HepG2 (cell line): ENCODE results near the gene FMNL1. TPM values are rescaled to one million over a fixed set of nuclear protein-coding genes. Genes with fewer than 3 reads are reported as not detected.

Experiments
- ISL2 ChIP-seq: sonication (generic); formaldehyde crosslinking; IDR thresholded peaks from 2 replicates; pipeline ENCODE4 v1.5.0; 2020; ENCODE audit warnings: missing genetic modification reagents
- MEIS2 ChIP-seq: sonication (generic); formaldehyde crosslinking; IDR thresholded peaks from 2 replicates; pipeline ENCODE4 v1.9.0; 2021; ENCODE audit warnings: mild to moderate bottlenecking, missing genetic modification reagents
- NAIF1 ChIP-seq: sonication (generic); formaldehyde crosslinking; IDR thresholded peaks from 2 replicates; pipeline ENCODE4 v1.5.0; 2020; ENCODE audit warnings: mild to moderate bottlenecking, missing genetic modification reagents, borderline replicate concordance
- NFIB ChIP-seq: sonication (generic); formaldehyde crosslinking; IDR thresholded peaks from 2 replicates; pipeline ENCODE4 v1.9.0; 2021; ENCODE audit warnings: missing genetic modification reagents, mild to moderate bottlenecking, borderline replicate concordance
- RELA ChIP-seq: sonication (generic); formaldehyde crosslinking; IDR thresholded peaks from 2 replicates; pipeline ENCODE4 v1.4.0; 2020; ENCODE audit warnings: missing genetic modification reagents
- REST ChIP-seq, 2 experiments: IDR thresholded peaks; 2 replicates each; pipeline ENCODE4 v1.6.1; 2011 to 2012; ENCODE audit warnings: low read length in 2 of 2, borderline replicate concordance in 1 of 2, low read depth in 1 of 2, mild to moderate bottlenecking in 1 of 2, moderate library complexity in 1 of 2
- SKI ChIP-seq: fragments of 450-650 bp; IDR thresholded peaks from one replicate; pipeline ENCODE4 v1.6.1; 2018; ENCODE audit warnings: mild to moderate bottlenecking; ENCODE audit not compliant: partially characterized antibody
- SOX6 ChIP-seq, 2 experiments: fragments of 450-650 bp in 1 of 2; sonication (generic) in 1 of 2; formaldehyde crosslinking in 1 of 2; IDR thresholded peaks; 2 replicates each; pipeline versions ENCODE4 v1.4.0 to v1.6.1; 2017 to 2020; ENCODE audit warnings: antibody characterized with exemption in 1 of 2, mild to moderate bottlenecking in 1 of 2, missing genetic modification reagents in 1 of 2
- SP5 ChIP-seq: IDR thresholded peaks from 2 replicates; pipeline ENCODE4 v1.6.1; 2016; ENCODE audit warnings: low read depth, borderline replicate concordance
- TCF12 ChIP-seq, 2 experiments: fragments of 450-650 bp in 1 of 2; sonication (generic) in 1 of 2; formaldehyde crosslinking in 1 of 2; IDR thresholded peaks; 2 replicates each; pipeline versions ENCODE4 v1.6.1 to v1.8.0; 2017 to 2022; ENCODE audit warnings: antibody characterized with exemption in 1 of 2, mild to moderate bottlenecking in 1 of 2, missing genetic modification reagents in 1 of 2, moderate library complexity in 1 of 2
- ZKSCAN8 ChIP-seq: IDR thresholded peaks from 2 replicates; pipeline ENCODE4 v1.6.1; 2016; ENCODE audit warnings: borderline replicate concordance, missing genetic modification reagents, missing compliant biosample characterization
- ZMYM2 ChIP-seq: sonication (generic); formaldehyde crosslinking; IDR thresholded peaks from 2 replicates; pipeline ENCODE4 v1.8.0; 2022; ENCODE audit warnings: mild to moderate bottlenecking, missing genetic modification reagents
- ZNF234 ChIP-seq: sonication (generic); formaldehyde crosslinking; conservative IDR thresholded peaks from 2 replicates; pipeline ENCODE4 v1.5.1; 2020; ENCODE audit warnings: mild to moderate bottlenecking, missing genetic modification reagents
- ZNF382 ChIP-seq: sonication (generic); formaldehyde crosslinking; IDR thresholded peaks from 2 replicates; pipeline ENCODE4 v1.5.0; 2020; ENCODE audit warnings: missing genetic modification reagents, mild to moderate bottlenecking, borderline replicate concordance
- ZNF441 ChIP-seq: sonication (generic); formaldehyde crosslinking; IDR thresholded peaks from 2 replicates; pipeline ENCODE4 v1.7.0; 2021; ENCODE audit warnings: missing genetic modification reagents, borderline replicate concordance
- ZNF460 ChIP-seq: sonication (generic); formaldehyde crosslinking; IDR thresholded peaks from 2 replicates; pipeline ENCODE4 v1.5.1; 2020; ENCODE audit warnings: missing genetic modification reagents, mild to moderate bottlenecking, borderline replicate concordance
- ZNF484 ChIP-seq: sonication (generic); formaldehyde crosslinking; IDR thresholded peaks from 2 replicates; pipeline ENCODE4 v1.5.1; 2020; ENCODE audit warnings: mild to moderate bottlenecking, low read depth, missing genetic modification reagents, borderline replicate concordance
- ZNF549 ChIP-seq: sonication (generic); formaldehyde crosslinking; IDR thresholded peaks from 2 replicates; pipeline ENCODE4 v1.5.0; 2020; ENCODE audit warnings: missing genetic modification reagents
- ZNF619 ChIP-seq: sonication (generic); formaldehyde crosslinking; IDR thresholded peaks from 2 replicates; pipeline ENCODE4 v1.4.0; 2020; ENCODE audit warnings: mild to moderate bottlenecking, missing genetic modification reagents
- ZNF7 ChIP-seq: IDR thresholded peaks from 2 replicates; pipeline ENCODE4 v1.6.1; 2016; ENCODE audit warnings: missing biosample characterization, missing genetic modification reagents
- ZNF703 ChIP-seq: sonication (generic); formaldehyde crosslinking; IDR thresholded peaks from 2 replicates; pipeline ENCODE4 v1.5.1; 2020; ENCODE audit warnings: missing genetic modification reagents, mild to moderate bottlenecking, moderate library complexity, borderline replicate concordance
- polyA plus RNA-seq, 8 experiments: library from polyadenylated mRNA; depleted of rRNA in 3 of 8; stranded (reverse) in 7 of 8; unstranded in 1 of 8; fragments of >200 nt; fragmentation: Illumina TruSeq in 4 of 8; extraction: Trizol in 4 of 8; gene quantifications; 2 replicates each; pipeline versions ENCODE4 v1.2.1 to v1.2.3, GENCODE V29; 2011 to 2016; ENCODE audit warnings: low read depth in 4 of 8, missing spikeins in 1 of 8, mixed read lengths in 1 of 8; ENCODE audit not compliant: insufficient read depth in 1 of 8
- total RNA-seq, 5 experiments: library from RNA; depleted of rRNA; stranded (reverse); fragments of >200 nt; fragmentation: Illumina TruSeq; extraction: Trizol; gene quantifications; 2 replicates each; pipeline ENCODE4 v1.2.3, GENCODE V29; 2016; ENCODE audit warnings: low read depth in 1 of 5
- TF ChIP-seq, protein P1 (sequence below): sonication (generic); formaldehyde crosslinking; IDR thresholded peaks from 2 replicates; pipeline ENCODE4 v1.8.1; 2023; ENCODE audit warnings: missing genetic modification reagents, mild to moderate bottlenecking, borderline replicate concordance
- TF ChIP-seq, protein P2 (sequence below): sonication (generic); formaldehyde crosslinking; IDR thresholded peaks from 2 replicates; pipeline ENCODE4 v1.4.0; 2020; ENCODE audit warnings: missing genetic modification reagents, borderline replicate concordance

FMNL1 gene
- total and polyA plus RNA-seq, 2 of the 13 experiments (the other 11 are each of a cell fraction or from before 2014, with no cell fraction given), result 0.53 to 0.70 TPM

DNA sequence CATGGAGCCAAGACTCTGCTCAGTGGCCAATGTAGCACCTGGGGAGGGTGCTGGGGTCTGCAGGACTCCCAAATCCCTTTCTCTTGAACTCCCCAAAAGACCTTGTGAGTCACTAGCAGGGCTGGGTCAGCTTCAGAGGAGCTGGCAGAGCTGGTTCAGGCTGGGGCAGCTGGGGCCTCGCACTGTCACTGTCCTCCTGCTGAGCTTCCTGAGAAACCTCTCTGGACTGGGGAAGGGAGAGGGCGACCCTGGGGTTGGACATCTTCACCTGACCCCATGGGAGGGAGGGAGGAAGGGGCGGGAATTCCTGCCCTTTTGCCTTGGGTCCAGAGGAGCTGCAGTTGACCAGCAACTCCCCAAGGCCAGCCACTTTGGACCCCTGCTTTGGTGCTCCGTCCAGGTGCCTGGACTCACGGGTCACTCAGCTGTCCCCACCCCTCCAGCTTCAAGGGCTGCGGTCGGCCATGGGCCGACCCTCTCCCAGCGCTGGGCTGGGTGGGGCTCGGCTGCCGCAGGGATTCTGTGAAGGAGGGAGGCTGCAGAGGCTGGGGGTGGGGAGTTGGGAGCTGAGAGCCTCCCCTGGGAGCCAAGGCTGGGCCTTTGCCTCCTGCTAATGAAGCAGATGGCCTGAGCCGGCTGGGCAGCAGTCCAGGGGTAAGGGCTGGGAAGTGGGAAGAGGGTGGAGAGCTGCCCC is 9.2 kb downstream of the FMNL1 start (continued):
- TF ChIP-seq SKI (no peak), ZMYM2 (no peak), NFIB (no peak), ZNF7 (CRISPR knock-in tag) (no peak), ZNF382 (CRISPR knock-in tag) (no peak), ZNF619 (CRISPR knock-in tag) (no peak), ZNF460 (CRISPR knock-in tag) (no peak), NAIF1 (CRISPR knock-in tag) (no peak), REST (IDR thresholded peaks at IDR 0.05; ENCODE audit: borderline replicate concordance in 1 of 2, low read depth in 1 of 2, low read length in 2 of 2) (no peak), ZNF234 (CRISPR knock-in tag) (no peak), MEIS2 (CRISPR knock-in tag) (no peak), ZKSCAN8 (CRISPR knock-in tag) (no peak), TCF12 (IDR thresholded peaks at IDR 0.05) (no peak), TCF12 (CRISPR knock-in tag; IDR thresholded peaks at IDR 0.05) (0 out of 2 replicates have a peak, but pooled peaks have one; percentile 52), ZNF549 (no peak), SOX6 (IDR thresholded peaks at IDR 0.05) (no peak), SOX6 (CRISPR knock-in tag; IDR thresholded peaks at IDR 0.05) (no peak), ZNF441 (CRISPR knock-in tag) (no peak), RELA (CRISPR knock-in tag) (no peak), ZNF484 (CRISPR knock-in tag) (no peak), ZNF703 (no peak), SP5 (CRISPR knock-in tag) (peak; percentile 44; the same call in 1 of the 2 replicates), ISL2 (CRISPR knock-in tag) (no peak)
- TF ChIP-seq, protein P1, sequence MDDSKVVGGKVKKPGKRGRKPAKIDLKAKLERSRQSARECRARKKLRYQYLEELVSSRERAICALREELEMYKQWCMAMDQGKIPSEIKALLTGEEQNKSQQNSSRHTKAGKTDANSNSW (CRISPR knock-in tag), result no peak
- TF ChIP-seq, protein P2, sequence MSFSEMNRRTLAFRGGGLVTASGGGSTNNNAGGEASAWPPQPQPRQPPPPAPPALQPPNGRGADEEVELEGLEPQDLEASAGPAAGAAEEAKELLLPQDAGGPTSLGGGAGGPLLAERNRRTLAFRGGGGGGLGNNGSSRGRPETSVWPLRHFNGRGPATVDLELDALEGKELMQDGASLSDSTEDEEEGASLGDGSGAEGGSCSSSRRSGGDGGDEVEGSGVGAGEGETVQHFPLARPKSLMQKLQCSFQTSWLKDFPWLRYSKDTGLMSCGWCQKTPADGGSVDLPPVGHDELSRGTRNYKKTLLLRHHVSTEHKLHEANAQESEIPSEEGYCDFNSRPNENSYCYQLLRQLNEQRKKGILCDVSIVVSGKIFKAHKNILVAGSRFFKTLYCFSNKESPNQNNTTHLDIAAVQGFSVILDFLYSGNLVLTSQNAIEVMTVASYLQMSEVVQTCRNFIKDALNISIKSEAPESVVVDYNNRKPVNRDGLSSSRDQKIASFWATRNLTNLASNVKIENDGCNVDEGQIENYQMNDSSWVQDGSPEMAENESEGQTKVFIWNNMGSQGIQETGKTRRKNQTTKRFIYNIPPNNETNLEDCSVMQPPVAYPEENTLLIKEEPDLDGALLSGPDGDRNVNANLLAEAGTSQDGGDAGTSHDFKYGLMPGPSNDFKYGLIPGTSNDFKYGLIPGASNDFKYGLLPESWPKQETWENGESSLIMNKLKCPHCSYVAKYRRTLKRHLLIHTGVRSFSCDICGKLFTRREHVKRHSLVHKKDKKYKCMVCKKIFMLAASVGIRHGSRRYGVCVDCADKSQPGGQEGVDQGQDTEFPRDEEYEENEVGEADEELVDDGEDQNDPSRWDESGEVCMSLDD (CRISPR knock-in tag), result no peak
